Endodermal cell (in vitro differentiated cells): ENCODE data around the gene RAP1GAP2. TPM values are rescaled to one million over a fixed set of nuclear protein-coding genes. Genes with fewer than 3 reads are reported as not detected.

Experiments used
- DNase-seq: peaks from one replicate; pipeline ENCODE4 v3.0.0-alpha.2; 2017
- H3K27ac ChIP-seq: 2 replicates; pipeline ENCODE4 v1.5.1; 2013; ENCODE audit warnings: mild to moderate bottlenecking, low read depth, low read length, moderate library complexity
- H3K27me3 ChIP-seq: 2 replicates; pipeline ENCODE4 v1.6.1; 2013; ENCODE audit warnings: mild to moderate bottlenecking, low read length, moderate library complexity; ENCODE audit not compliant: insufficient read depth, control insufficient read depth, poor library complexity, severe bottlenecking
- H3K36me3 ChIP-seq: 2 replicates; pipeline ENCODE4 v1.7.0; 2013; ENCODE audit warnings: mild to moderate bottlenecking, low read length, moderate library complexity; ENCODE audit not compliant: control insufficient read depth, insufficient read depth
- H3K4me1 ChIP-seq: one replicate; pipeline ENCODE4 v1.7.0; 2013; ENCODE audit warnings: low read length; ENCODE audit not compliant: control insufficient read depth, insufficient read depth
- H3K4me3 ChIP-seq: 2 replicates; pipeline ENCODE4 v1.5.1; 2013; ENCODE audit warnings: mild to moderate bottlenecking, low read length, moderate library complexity
- H3K9ac ChIP-seq: 2 replicates; pipeline ENCODE4 v1.6.1; 2013; ENCODE audit warnings: mild to moderate bottlenecking, low read length, moderate library complexity; ENCODE audit not compliant: poor library complexity, severe bottlenecking; ENCODE audit errors: extremely low read depth
- H3K9me3 ChIP-seq: 2 replicates; pipeline ENCODE4 v1.6.1; 2013; ENCODE audit warnings: mild to moderate bottlenecking, low read length, moderate library complexity; ENCODE audit not compliant: control insufficient read depth
- H3K27ac Mint-ChIP-seq: 2 replicates; pipeline ENCODE4 v1.8.0; 2020; ENCODE audit warnings: mixed read lengths
- H3K27me3 Mint-ChIP-seq: 2 replicates; pipeline ENCODE4 v1.8.0; 2021; ENCODE audit warnings: mild to moderate bottlenecking, mixed read lengths; ENCODE audit not compliant: insufficient read depth
- H3K36me3 Mint-ChIP-seq: 2 replicates; pipeline ENCODE4 v1.8.0; 2020; ENCODE audit warnings: low read depth, mixed read lengths
- H3K4me1 Mint-ChIP-seq: 2 replicates; pipeline ENCODE4 v1.8.0; 2020; ENCODE audit warnings: mixed read lengths
- H3K4me3 Mint-ChIP-seq: 2 replicates; pipeline ENCODE4 v1.8.0; 2020; ENCODE audit warnings: mild to moderate bottlenecking, moderate library complexity, mixed read lengths
- H3K9me3 Mint-ChIP-seq: 2 replicates; pipeline ENCODE4 v1.8.0; 2020; ENCODE audit warnings: mild to moderate bottlenecking, mixed read lengths
- CTCF ChIP-seq: fragments of 200-600 bp; sonication (generic); conservative IDR thresholded peaks from 2 replicates; pipeline ENCODE4 v1.5.0; 2021; ENCODE audit warnings: antibody characterized with exemption, mild to moderate bottlenecking
- WGBS, 2 experiments: methylation state at CpG; one replicate each; pipeline versions ENCODE4 v1.1.5 to v1.1.7; 2013; ENCODE audit warnings: missing lambda C conversion rate in 2 of 2, mixed read lengths in 1 of 2; ENCODE audit not compliant: insufficient coverage in 1 of 2, insufficient read length in 1 of 2; 5-methylcytosine and 5-hydroxymethylcytosine counted together
- total RNA-seq, 2 donors: library from RNA; stranded (reverse); fragmentation: NEBNext Ultra II Directional in 1 of 2; extraction: Animal tissue kit (Norgen Biotek cat#: 25700) in 1 of 2; gene quantifications; 2 replicates in 1 of 2; 3 replicates in 1 of 2; pipeline ENCODE4 v1.2.1, GENCODE V29; 2021

RAP1GAP2 gene
- total RNA-seq, 2 donors from 2014 or later = 18.0 to 44.3 TPM

DNA sequence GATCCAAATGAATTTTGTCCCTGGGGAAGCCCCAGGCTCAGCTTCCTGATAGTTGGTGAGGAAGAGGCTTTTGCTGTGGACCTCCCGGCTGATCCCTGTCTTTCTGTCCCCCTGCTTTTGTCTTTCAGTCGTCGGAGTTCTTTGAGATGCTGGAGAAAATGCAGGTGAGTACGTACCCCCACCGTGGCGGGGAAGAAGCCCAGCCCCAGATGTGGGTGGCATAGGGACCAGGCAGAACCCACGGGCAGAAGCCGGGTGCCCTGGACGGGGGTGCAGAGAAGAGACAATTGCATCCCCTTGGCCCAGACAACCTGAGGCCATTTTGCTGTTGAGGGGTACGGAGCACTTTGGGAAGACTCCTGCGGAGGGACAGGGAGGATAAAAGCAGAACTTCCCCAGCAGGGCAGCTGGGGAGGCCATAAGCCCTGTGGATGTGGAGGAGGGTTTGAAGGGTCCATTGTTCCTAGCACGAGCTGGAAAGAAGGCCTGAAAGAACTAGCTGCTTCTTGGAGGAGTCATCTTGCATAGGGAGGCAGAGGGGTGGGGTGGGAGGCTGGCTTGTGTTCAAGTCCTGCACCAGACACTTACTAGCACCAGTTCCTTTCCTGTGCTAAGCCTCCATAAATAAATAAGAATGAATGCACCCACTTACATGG lies 161.5 kb downstream of the RAP1GAP2 start:
- DNase-seq = no peak
- no peak overlapping the region for H3K27ac ChIP-seq
- H3K4me1 ChIP-seq = no peaks in the 10 kb centered on the region

GRCh38 chr17:2958706-2959222 lies 162.5 kb downstream of the RAP1GAP2 start:
- Histone ChIP-seq H3K4me1 (no peaks in the 10 kb centered on the region), H3K4me3 (no peak overlapping the region), H3K27me3 (no peaks in the 10 kb centered on the region), H3K9me3 (no peaks in the 10 kb centered on the region), H3K9ac (no peak overlapping the region), H3K27ac (no peak overlapping the region), H3K36me3 (no peaks in the 10 kb centered on the region)
- Mint-ChIP-seq H3K27ac (peak overlapping the region; percentile 44), H3K4me1 (peaks cover 19% of the 10 kb centered on the region), H3K9me3 (no peaks in the 10 kb centered on the region), H3K4me3 (no peak overlapping the region), H3K36me3 (no peaks in the 10 kb centered on the region), H3K27me3 (no peaks in the 10 kb centered on the region)
- TF ChIP-seq CTCF = no peak
- no peak for DNase-seq
- 84 to 89% methylated on average over 6 to 10 of the region's 10 CpGs for WGBS, 2 experiments

More for the DNA sequence above, 161.5 kb downstream of the RAP1GAP2 start:
- Mint-ChIP-seq H3K27me3 (no peaks in the 10 kb centered on the region), H3K36me3 (no peaks in the 10 kb centered on the region), H3K27ac (peak overlapping the region; percentile 61), H3K4me1 (peaks cover 19% of the 10 kb centered on the region), H3K4me3 (no peak overlapping the region), H3K9me3 (no peaks in the 10 kb centered on the region)
- Histone ChIP-seq H3K4me3 (no peak overlapping the region), H3K27me3 (no peaks in the 10 kb centered on the region), H3K9ac (no peak overlapping the region), H3K36me3 (no peaks in the 10 kb centered on the region), H3K9me3 (no peaks in the 10 kb centered on the region)
- no peak for TF ChIP-seq CTCF
- 74 to 83% methylated on average over 8 to 12 of the region's 12 CpGs for WGBS, 2 experiments

DNA sequence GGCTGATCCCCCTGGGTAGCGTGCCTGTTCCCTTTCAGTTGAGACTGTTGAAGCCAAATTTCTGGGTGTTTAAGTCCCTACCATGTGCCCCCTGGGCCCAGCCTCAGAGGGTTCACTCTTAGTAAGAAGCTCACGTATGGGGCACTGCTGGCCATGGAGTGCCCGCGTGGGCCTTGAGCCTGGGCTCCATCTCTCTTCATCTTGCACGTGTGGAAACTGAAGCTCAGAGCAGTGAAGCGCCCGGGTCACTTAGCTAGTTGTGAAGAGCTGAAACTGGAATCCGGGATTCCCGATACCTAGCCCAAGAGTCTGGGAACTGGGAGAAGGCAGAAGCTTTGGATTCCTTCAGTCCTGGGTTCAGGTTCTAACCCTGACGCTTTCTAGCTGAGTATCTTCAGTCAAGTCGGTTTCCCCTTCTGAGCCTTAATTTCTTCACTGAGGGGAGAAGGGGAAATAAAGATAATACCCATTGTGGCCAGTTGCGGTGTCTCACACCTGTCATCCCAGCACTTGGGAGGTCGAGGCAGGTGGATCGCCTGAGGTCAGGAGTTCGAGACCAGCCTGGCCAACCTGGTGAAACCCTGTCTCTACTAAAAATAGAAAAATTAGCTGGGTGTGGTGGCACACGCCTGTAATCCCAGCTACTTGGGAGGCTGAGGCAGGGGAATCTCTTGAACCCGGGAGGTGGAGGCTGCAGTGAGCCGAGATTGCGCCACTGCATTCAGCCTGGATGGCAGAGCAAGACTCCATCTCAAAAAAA lies 163.3 kb downstream of the RAP1GAP2 start:
- H3K4me3 Mint-ChIP-seq = no peak overlapping the region
- H3K27me3 ChIP-seq = no peaks in the 10 kb centered on the region
- H3K4me1 ChIP-seq = no peaks in the 10 kb centered on the region
- H3K9ac ChIP-seq = no peak overlapping the region
- H3K36me3 ChIP-seq = no peaks in the 10 kb centered on the region
- peaks cover 19% of the 10 kb centered on the region for H3K4me1 Mint-ChIP-seq
- H3K27ac ChIP-seq = no peak overlapping the region
- 90 to 94% methylated on average over 16 to 19 of the region's 19 CpGs for WGBS, 2 experiments
- no peak for DNase-seq
- no peaks in the 10 kb centered on the region for H3K9me3 Mint-ChIP-seq
- no peak overlapping the region for H3K4me3 ChIP-seq
- TF ChIP-seq CTCF = no peak
- no peaks in the 10 kb centered on the region for H3K9me3 ChIP-seq
- no peaks in the 10 kb centered on the region for H3K36me3 Mint-ChIP-seq
- H3K27me3 Mint-ChIP-seq = no peaks in the 10 kb centered on the region
- H3K27ac Mint-ChIP-seq = peak overlapping the region; percentile 44
